ENCODE results near the gene MBOAT7.

Gene MBOAT7

DNA sequence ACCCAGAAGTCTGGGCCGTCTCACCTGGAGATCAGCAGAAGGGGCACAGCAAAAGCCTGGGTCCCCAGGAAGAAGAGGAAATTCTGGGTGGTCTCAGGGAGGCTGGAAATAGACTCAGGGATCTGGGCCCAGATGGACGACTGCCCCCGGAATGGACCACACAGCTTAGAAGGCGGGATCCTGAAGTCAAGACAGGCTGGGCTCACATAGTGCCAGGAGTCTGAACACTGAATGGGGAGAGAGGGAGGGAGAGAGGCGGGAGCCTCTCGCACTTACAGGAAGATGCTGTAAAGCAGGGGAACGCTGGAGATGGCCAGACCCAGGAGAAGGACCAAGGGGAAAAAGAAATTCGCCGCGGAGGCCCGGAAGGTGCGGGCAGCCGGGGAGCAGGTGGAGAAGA lies 28.5 kb downstream of the MBOAT7 start:
- TF ChIP-seq CTCF (IDR thresholded peaks at IDR 0.05; ENCODE audit: insufficient read depth, low read depth, low read length, missing control alignments) = no peak
- DNase-seq (ENCODE audit: low read depth) = no peak
- peak overlapping the region; percentile 92 for H3K4me3 ChIP-seq (ENCODE audit: low read depth, low read length)

DNA sequence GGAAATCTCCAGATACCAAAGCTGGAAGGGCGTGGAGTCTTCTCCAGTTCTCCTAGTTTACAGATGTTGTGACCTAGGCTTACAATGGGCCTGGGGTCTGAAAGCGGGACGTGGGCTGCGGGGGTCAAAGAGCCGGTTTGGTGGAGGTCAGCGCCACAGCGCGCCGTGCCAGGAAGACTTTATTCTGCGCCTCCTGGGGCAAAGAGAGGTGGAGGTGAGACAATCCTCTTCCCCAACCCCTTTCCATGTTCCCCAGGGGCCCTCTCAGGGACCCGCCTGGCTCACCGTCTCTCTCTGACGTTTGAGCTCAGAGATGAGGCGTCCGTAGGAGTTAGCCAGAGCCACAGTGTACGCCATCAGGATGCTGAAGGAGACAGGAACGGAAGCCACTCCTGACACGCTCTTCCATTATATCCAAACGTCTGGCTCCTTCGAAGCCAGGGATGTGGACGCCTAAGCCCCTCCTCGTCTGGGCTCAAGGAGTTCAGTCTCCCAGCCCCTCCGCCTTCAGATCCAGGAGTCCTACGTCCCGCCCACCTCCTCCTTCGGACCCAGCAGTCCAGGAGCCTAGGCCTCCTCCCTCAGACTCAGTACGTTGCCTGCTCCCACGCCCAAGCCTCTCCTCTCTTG lies 29.1 kb downstream of the MBOAT7 start:
- no peak for TF ChIP-seq CTCF (IDR thresholded peaks at IDR 0.05; ENCODE audit: insufficient read depth, low read depth, low read length, missing control alignments)
- no peak for DNase-seq (ENCODE audit: low read depth)
- peak overlapping the region; percentile 92 for H3K4me3 ChIP-seq (ENCODE audit: low read depth, low read length)

DNA sequence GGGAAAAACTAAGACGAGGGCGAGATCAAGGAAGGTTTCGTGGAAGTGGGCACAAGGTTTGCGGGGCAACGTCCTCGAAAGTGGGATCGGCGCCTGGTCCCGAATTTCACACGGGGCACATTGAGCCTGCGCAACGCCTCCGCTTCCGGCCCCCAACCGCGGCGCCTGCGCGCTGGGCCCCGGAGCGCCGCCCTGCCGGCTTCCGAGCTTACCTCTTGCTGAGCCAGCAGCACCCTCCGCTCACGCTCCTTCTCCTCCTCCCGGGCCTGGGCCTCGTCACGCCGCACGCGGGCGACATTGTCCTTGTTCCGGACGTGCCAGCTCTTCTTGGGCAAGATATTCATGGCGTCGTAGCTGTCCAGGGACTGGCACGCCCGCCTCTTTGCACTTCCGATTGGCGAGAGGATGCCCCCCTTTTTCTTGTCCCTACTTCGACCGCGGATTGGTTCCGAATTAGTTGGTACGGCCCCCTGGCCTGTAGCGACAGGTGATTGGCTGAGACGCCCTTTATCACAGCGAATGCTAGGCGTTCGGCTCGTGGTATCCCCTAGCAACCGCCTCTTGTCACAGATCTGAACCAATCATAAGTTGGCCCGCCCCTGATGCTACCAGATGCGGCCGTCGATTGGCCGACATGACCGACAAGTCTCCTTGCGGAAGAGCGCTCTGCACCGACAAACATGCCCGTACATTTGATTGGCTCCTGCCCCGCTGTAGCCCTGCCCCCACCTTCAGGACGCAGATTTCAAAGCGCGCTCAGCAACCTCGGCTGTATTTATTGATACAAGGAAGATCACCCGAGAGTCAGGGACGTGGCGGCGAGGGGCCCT lies 29.8 kb downstream of the MBOAT7 start, which contains the start of gene LENG1:
TSS of gene LENG1 (minus strand) at position 370 of the 830 bp plus-strand sequence. CDS start at position 344, 26 bp downstream.
- peak; percentile 100 for DNase-seq (ENCODE audit: low read depth)
- TF ChIP-seq CTCF (IDR thresholded peaks at IDR 0.05; ENCODE audit: insufficient read depth, low read depth, low read length, missing control alignments) = peak; percentile 21
- peak within 1 kb of the TSS; percentile 92 for H3K4me3 ChIP-seq (ENCODE audit: low read depth, low read length)

GRCh38 chr19:54158812-54159351 lies 30.5 kb downstream of the MBOAT7 start:
- TF ChIP-seq CTCF (IDR thresholded peaks at IDR 0.05; ENCODE audit: insufficient read depth, low read depth, low read length, missing control alignments) = no peak
- peak; percentile 58 for DNase-seq (ENCODE audit: low read depth)
- peak overlapping the region; percentile 67 for H3K4me3 ChIP-seq (ENCODE audit: low read depth, low read length)

DNA sequence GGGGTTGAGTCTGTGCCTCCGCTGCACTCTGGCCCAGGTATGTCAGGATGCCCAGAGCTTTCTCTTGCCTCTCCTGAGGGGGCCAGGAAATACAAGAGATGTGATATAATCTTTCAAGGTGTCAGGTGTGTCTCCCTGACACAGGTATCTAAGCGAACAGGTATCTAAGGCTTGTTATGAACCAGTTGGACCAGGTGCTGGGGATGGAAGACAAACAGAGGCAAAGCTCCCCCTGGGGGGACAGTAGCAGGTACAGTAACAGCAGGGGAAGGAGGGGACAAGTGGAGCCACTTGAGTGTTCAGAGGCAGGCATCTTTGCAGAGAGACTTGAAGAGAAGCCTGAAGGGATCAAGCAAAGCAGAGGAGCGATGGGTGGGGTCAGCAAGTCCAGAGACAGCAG lies 32.4 kb downstream of the MBOAT7 start:
- no peak overlapping the region for H3K4me3 ChIP-seq (ENCODE audit: low read depth, low read length)
- TF ChIP-seq CTCF (IDR thresholded peaks at IDR 0.05; ENCODE audit: insufficient read depth, low read depth, low read length, missing control alignments) = no peak
- DNase-seq (ENCODE audit: low read depth) = no peak

- no peak overlapping the region for H3K4me3 ChIP-seq (ENCODE audit: low read depth, low read length)
- DNase-seq (ENCODE audit: low read depth) = no peak
- TF ChIP-seq CTCF (IDR thresholded peaks at IDR 0.05; ENCODE audit: insufficient read depth, low read depth, low read length, missing control alignments) = no peak
Measured at GRCh38 chr19:54156490-54156889, 32.9 kb downstream of the MBOAT7 start.

All from GM12865 (cell line).